ENCODE measurements around the gene IFNGR2. TPM values are rescaled to one million over a fixed set of nuclear protein-coding genes. Genes with fewer than 3 reads are reported as not detected.
A peak's percentile ranks its signal among the peaks of the same experiment; 100 is the strongest.

IFNGR2 gene
- total RNA-seq, 1 experiment from 2014 or later = 44.1 TPM

- no peak overlapping the region for H3K23ac ChIP-seq (ENCODE audit: insufficient read length, low read depth, low read length)
- H2AK5ac ChIP-seq (ENCODE audit: insufficient read length, low read length) = no peak overlapping the region
- Mint-ChIP-seq H3K4me1 (peaks cover 0 to 2% of the 10 kb centered on the region in 2 experiments; a peak in 2 of 4 replicates), H3K9me3 (no peaks in the 10 kb centered on the region; a peak in 1 of 5 replicates), H3K27ac (no peak overlapping the region; a peak in 1 of 7 replicates), H3K36me3 (ENCODE audit: insufficient read depth in 1 of 3, low read depth in 3 of 3) (no peaks in the 10 kb centered on the region), H3K27me3 (ENCODE audit: low read depth) (peaks cover 2% of the 10 kb centered on the region; the same call in 1 of the 2 replicates), H3K4me3 (no peak overlapping the region)
- no peaks in the 10 kb centered on the region for H3K79me1 ChIP-seq (ENCODE audit: insufficient read depth, low read depth, low read length, poor library complexity, severe bottlenecking)
- H3K9me3 ChIP-seq (ENCODE audit: control insufficient read depth, low read depth, low read length) = no peaks in the 10 kb centered on the region
- H3K56ac ChIP-seq (ENCODE audit: insufficient read length, low read depth, low read length) = no peak overlapping the region
- H4K91ac ChIP-seq (ENCODE audit: insufficient read length, low read depth, low read length) = no peak overlapping the region
- DNase-seq = peak; percentile 51
- H3K27ac ChIP-seq (ENCODE audit: insufficient read length, low read depth, low read length) = no peak overlapping the region
- no peaks in the 10 kb centered on the region for H3K27me3 ChIP-seq (ENCODE audit: insufficient read depth, low read length)
- H3K18ac ChIP-seq (ENCODE audit: insufficient read length, low read depth, low read length) = no peak overlapping the region
- H2AFZ ChIP-seq (ENCODE audit: low read length) = no peak overlapping the region
- no peak overlapping the region for H4K5ac ChIP-seq (ENCODE audit: insufficient read length, low read depth, low read length)
- H3K4ac ChIP-seq (ENCODE audit: low read depth, low read length) = no peak overlapping the region
- no peaks in the 10 kb centered on the region for H3K4me1 ChIP-seq (ENCODE audit: insufficient read depth, low read length)
- H3K23me2 ChIP-seq (ENCODE audit: insufficient read length, low read depth, low read length, poor library complexity, severe bottlenecking) = no peaks in the 10 kb centered on the region
- no peak overlapping the region for H3K9ac ChIP-seq (ENCODE audit: extremely low read depth, insufficient read length, low read length)
- H3K14ac ChIP-seq (ENCODE audit: insufficient read depth, low read length) = no peak overlapping the region
- H4K20me1 ChIP-seq (ENCODE audit: control insufficient read depth, insufficient read depth, insufficient read length) = no peaks in the 10 kb centered on the region
- TF ChIP-seq, protein P1, sequence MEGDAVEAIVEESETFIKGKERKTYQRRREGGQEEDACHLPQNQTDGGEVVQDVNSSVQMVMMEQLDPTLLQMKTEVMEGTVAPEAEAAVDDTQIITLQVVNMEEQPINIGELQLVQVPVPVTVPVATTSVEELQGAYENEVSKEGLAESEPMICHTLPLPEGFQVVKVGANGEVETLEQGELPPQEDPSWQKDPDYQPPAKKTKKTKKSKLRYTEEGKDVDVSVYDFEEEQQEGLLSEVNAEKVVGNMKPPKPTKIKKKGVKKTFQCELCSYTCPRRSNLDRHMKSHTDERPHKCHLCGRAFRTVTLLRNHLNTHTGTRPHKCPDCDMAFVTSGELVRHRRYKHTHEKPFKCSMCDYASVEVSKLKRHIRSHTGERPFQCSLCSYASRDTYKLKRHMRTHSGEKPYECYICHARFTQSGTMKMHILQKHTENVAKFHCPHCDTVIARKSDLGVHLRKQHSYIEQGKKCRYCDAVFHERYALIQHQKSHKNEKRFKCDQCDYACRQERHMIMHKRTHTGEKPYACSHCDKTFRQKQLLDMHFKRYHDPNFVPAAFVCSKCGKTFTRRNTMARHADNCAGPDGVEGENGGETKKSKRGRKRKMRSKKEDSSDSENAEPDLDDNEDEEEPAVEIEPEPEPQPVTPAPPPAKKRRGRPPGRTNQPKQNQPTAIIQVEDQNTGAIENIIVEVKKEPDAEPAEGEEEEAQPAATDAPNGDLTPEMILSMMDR (conservative IDR thresholded peaks at IDR 0.05) = peak; percentile 71
- no peak overlapping the region for H2BK12ac ChIP-seq (ENCODE audit: insufficient read length, low read depth, low read length)
- WGBS (ENCODE audit: extremely low coverage, insufficient read length, low lambda C conversion rate) = no CpG with 5 or more reads among the region's 6 CpGs
- H2BK20ac ChIP-seq (ENCODE audit: low read depth, low read length, poor library complexity, severe bottlenecking) = no peak overlapping the region
- no peak overlapping the region for H3K4me2 ChIP-seq (ENCODE audit: insufficient read depth, insufficient read length, low read length)
- no peaks in the 10 kb centered on the region for H3K79me2 ChIP-seq (ENCODE audit: insufficient read depth, low read length)
- H3T11ph ChIP-seq (ENCODE audit: low read length) = no peak overlapping the region
- no peak overlapping the region for H2BK120ac ChIP-seq (ENCODE audit: low read depth, low read length, poor library complexity, severe bottlenecking)
- H2BK5ac ChIP-seq (ENCODE audit: insufficient read length, low read length) = no peak overlapping the region
- H2BK15ac ChIP-seq (ENCODE audit: low read depth, low read length) = no peak overlapping the region
- no peak overlapping the region for H4K8ac ChIP-seq (replicated peaks; ENCODE audit: insufficient read length, low read depth, low read length)
These were observed 16.9 kb upstream of the IFNGR2 start for GRCh38 chr21:33386222-33386784.
